ENCODE results near the gene ATP6V0A4.

Gene ATP6V0A4

DNA sequence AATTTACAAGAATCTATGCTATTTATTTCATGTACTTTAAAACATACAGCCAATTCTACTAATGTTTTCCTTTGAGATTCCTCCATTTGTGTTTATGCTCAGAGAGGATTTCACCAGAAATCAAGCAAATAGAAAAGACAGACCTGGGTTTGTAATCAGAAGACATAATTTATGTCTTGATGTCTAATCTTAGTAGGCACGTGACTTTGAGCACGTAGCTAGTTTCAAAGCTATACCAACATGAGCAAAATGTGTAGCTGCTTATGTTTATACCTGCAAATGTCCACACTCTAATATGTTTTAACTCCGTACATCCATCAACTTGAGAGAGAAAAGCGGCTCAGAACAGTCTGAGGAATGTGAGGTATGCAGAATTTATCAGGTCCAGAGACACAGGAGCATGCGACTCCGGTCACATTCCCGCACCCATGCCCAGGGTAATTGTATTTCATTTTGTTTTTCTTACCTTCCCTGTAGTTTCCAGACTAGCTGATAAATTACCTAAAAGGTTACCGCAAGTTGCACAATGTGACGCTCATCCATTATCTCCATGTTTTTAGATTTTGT, 136.8 kb downstream of the ATP6V0A4 start (continued):
- TF ChIP-seq, protein P1, sequence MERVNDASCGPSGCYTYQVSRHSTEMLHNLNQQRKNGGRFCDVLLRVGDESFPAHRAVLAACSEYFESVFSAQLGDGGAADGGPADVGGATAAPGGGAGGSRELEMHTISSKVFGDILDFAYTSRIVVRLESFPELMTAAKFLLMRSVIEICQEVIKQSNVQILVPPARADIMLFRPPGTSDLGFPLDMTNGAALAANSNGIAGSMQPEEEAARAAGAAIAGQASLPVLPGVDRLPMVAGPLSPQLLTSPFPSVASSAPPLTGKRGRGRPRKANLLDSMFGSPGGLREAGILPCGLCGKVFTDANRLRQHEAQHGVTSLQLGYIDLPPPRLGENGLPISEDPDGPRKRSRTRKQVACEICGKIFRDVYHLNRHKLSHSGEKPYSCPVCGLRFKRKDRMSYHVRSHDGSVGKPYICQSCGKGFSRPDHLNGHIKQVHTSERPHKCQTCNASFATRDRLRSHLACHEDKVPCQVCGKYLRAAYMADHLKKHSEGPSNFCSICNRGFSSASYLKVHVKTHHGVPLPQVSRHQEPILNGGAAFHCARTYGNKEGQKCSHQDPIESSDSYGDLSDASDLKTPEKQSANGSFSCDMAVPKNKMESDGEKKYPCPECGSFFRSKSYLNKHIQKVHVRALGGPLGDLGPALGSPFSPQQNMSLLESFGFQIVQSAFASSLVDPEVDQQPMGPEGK (CRISPR knock-in tag; IDR thresholded peaks at IDR 0.05; ENCODE audit: borderline replicate concordance), result no peak
- no peak for TF ChIP-seq TCF4 (CRISPR knock-in tag; IDR thresholded peaks at IDR 0.05; ENCODE audit: borderline replicate concordance)
- TF ChIP-seq ISL1 (CRISPR knock-in tag; IDR thresholded peaks at IDR 0.05), result peak; percentile 91
- no peak; the same call in 1 of the 2 replicates for TF ChIP-seq GLIS3 (CRISPR knock-in tag; IDR thresholded peaks at IDR 0.05)
- TF ChIP-seq ZC3H10 (CRISPR knock-in tag; IDR thresholded peaks at IDR 0.05), result no peak
- TF ChIP-seq PPARA (CRISPR knock-in tag; IDR thresholded peaks at IDR 0.05; ENCODE audit: borderline replicate concordance), result no peak
- TF ChIP-seq ESRRG (CRISPR knock-in tag; IDR thresholded peaks at IDR 0.05), result 0 out of 2 replicates have a peak, but pooled peaks have one; percentile 6
- no peak for TF ChIP-seq OSR1 (CRISPR knock-in tag; IDR thresholded peaks at IDR 0.05)
- no peak for TF ChIP-seq RARB (CRISPR knock-in tag; IDR thresholded peaks at IDR 0.05)
- TF ChIP-seq ZNF565 (CRISPR knock-in tag; conservative IDR thresholded peaks at IDR 0.05; ENCODE audit: low read depth), result no peak

DNA sequence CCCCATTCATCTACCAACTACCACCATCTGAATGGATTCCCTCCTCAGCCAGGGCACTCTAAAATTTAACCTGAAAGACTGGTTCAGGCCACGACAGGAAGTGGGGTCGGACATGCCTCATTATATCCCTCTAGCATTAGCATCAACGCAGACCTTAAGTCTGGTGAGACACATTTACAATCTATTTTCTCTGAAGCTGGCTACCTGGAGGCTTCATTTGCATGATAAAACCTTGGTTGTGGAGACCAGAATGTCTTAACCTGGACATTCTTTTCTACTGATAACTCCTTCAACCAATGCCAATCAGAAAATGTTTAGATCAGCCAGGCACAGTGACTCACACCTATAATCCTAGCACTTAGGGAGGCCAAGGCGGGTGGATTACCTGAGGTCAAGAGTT, 139.1 kb downstream of the ATP6V0A4 start:
- TF ChIP-seq, protein P2, sequence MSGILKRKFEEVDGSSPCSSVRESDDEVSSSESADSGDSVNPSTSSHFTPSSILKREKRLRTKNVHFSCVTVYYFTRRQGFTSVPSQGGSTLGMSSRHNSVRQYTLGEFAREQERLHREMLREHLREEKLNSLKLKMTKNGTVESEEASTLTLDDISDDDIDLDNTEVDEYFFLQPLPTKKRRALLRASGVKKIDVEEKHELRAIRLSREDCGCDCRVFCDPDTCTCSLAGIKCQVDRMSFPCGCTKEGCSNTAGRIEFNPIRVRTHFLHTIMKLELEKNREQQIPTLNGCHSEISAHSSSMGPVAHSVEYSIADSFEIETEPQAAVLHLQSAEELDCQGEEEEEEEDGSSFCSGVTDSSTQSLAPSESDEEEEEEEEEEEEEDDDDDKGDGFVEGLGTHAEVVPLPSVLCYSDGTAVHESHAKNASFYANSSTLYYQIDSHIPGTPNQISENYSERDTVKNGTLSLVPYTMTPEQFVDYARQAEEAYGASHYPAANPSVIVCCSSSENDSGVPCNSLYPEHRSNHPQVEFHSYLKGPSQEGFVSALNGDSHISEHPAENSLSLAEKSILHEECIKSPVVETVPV (CRISPR knock-in tag; IDR thresholded peaks at IDR 0.05), result no peak
- no peak for ATAC-seq

DNA sequence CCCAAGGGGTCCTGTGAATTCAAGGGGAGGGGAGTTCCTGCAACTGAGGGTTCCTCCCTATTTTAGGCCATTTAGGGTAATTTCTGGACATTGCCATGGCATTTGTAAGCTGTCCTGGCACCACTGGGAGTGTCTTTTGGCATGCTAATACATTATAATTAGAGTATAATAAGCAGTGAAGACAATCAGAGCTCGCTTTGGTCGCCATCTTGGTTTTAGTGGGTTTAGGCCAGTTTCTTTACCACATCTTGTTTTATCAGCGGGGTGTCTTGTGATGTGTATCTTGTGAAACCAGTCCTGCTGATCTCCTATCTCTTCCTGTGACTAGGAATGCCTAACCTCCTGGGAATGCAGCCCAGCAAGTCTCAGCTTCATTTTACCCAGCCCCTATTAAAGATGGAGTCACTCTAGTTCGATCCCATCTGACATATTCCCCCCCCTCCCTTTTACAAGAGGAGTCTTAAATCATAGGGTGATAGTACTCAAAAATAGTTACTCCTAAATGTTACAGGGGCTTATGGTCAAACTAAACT, 140.1 kb downstream of the ATP6V0A4 start:
- TF ChIP-seq, protein P1 (CRISPR knock-in tag; IDR thresholded peaks at IDR 0.05; ENCODE audit: borderline replicate concordance), result no peak
- no peak for TF ChIP-seq BACH2 (CRISPR knock-in tag; IDR thresholded peaks at IDR 0.05; ENCODE audit: borderline replicate concordance)
- no peak for TF ChIP-seq RARB (CRISPR knock-in tag; IDR thresholded peaks at IDR 0.05)
- TF ChIP-seq, protein P2 (CRISPR knock-in tag; IDR thresholded peaks at IDR 0.05), result no peak
- TF ChIP-seq ARNTL (CRISPR knock-in tag; IDR thresholded peaks at IDR 0.05; ENCODE audit: borderline replicate concordance, low read depth), result no peak
- TF ChIP-seq ZNF70 (CRISPR knock-in tag; IDR thresholded peaks at IDR 0.05), result no peak
- no peak for TF ChIP-seq OSR1 (CRISPR knock-in tag; IDR thresholded peaks at IDR 0.05)
- TF ChIP-seq, protein P3, sequence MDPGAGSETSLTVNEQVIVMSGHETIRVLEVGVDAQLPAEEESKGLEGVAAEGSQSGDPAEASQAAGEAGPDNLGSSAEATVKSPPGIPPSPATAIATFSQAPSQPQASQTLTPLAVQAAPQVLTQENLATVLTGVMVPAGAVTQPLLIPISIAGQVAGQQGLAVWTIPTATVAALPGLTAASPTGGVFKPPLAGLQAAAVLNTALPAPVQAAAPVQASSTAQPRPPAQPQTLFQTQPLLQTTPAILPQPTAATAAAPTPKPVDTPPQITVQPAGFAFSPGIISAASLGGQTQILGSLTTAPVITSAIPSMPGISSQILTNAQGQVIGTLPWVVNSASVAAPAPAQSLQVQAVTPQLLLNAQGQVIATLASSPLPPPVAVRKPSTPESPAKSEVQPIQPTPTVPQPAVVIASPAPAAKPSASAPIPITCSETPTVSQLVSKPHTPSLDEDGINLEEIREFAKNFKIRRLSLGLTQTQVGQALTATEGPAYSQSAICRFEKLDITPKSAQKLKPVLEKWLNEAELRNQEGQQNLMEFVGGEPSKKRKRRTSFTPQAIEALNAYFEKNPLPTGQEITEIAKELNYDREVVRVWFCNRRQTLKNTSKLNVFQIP (CRISPR knock-in tag; IDR thresholded peaks at IDR 0.05; ENCODE audit: borderline replicate concordance, low read depth), result no peak
- TF ChIP-seq TCF4 (CRISPR knock-in tag; IDR thresholded peaks at IDR 0.05; ENCODE audit: borderline replicate concordance), result no peak
- TF ChIP-seq PPARA (CRISPR knock-in tag; IDR thresholded peaks at IDR 0.05; ENCODE audit: borderline replicate concordance), result no peak
- TF ChIP-seq ZFP3 (CRISPR knock-in tag; IDR thresholded peaks at IDR 0.05), result no peak
- TF ChIP-seq CSDC2 (CRISPR knock-in tag; IDR thresholded peaks at IDR 0.05), result no peak
- no peak for TF ChIP-seq ZFP30 (CRISPR knock-in tag; IDR thresholded peaks at IDR 0.05)
- TF ChIP-seq, protein P4, sequence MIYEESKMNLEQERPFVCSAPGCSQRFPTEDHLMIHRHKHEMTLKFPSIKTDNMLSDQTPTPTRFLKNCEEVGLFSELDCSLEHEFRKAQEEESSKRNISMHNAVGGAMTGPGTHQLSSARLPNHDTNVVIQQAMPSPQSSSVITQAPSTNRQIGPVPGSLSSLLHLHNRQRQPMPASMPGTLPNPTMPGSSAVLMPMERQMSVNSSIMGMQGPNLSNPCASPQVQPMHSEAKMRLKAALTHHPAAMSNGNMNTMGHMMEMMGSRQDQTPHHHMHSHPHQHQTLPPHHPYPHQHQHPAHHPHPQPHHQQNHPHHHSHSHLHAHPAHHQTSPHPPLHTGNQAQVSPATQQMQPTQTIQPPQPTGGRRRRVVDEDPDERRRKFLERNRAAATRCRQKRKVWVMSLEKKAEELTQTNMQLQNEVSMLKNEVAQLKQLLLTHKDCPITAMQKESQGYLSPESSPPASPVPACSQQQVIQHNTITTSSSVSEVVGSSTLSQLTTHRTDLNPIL (CRISPR knock-in tag; IDR thresholded peaks at IDR 0.05; ENCODE audit: low read depth), result no peak
- TF ChIP-seq SNAI2 (CRISPR knock-in tag; IDR thresholded peaks at IDR 0.05), result no peak
- no peak for TF ChIP-seq ZNF565 (CRISPR knock-in tag; conservative IDR thresholded peaks at IDR 0.05; ENCODE audit: low read depth)
- TF ChIP-seq, protein P5, sequence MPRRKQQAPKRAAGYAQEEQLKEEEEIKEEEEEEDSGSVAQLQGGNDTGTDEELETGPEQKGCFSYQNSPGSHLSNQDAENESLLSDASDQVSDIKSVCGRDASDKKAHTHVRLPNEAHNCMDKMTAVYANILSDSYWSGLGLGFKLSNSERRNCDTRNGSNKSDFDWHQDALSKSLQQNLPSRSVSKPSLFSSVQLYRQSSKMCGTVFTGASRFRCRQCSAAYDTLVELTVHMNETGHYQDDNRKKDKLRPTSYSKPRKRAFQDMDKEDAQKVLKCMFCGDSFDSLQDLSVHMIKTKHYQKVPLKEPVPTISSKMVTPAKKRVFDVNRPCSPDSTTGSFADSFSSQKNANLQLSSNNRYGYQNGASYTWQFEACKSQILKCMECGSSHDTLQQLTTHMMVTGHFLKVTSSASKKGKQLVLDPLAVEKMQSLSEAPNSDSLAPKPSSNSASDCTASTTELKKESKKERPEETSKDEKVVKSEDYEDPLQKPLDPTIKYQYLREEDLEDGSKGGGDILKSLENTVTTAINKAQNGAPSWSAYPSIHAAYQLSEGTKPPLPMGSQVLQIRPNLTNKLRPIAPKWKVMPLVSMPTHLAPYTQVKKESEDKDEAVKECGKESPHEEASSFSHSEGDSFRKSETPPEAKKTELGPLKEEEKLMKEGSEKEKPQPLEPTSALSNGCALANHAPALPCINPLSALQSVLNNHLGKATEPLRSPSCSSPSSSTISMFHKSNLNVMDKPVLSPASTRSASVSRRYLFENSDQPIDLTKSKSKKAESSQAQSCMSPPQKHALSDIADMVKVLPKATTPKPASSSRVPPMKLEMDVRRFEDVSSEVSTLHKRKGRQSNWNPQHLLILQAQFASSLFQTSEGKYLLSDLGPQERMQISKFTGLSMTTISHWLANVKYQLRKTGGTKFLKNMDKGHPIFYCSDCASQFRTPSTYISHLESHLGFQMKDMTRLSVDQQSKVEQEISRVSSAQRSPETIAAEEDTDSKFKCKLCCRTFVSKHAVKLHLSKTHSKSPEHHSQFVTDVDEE (CRISPR knock-in tag; IDR thresholded peaks at IDR 0.05), result no peak
- TF ChIP-seq GLIS3 (CRISPR knock-in tag; IDR thresholded peaks at IDR 0.05), result no peak
- TF ChIP-seq ZNF8 (CRISPR knock-in tag; IDR thresholded peaks at IDR 0.05), result no peak
- TF ChIP-seq ESRRG (CRISPR knock-in tag; IDR thresholded peaks at IDR 0.05), result no peak
- ATAC-seq, result no peak

Data from SK-N-SH treated with all-trans-retinoic acid at 6 μM for 48 hours (cell line).